Measurements from ENCODE around the gene PAPLN.

The PAPLN gene

GRCh38 chr14:73248108-73248868 lies 11.0 kb downstream of the PAPLN start:
- DNase-seq: no peak

- no peak for DNase-seq
Measured at GRCh38 chr14:73249108-73249507, 11.8 kb downstream of the PAPLN start.

GRCh38 chr14:73249564-73250316 lies 12.4 kb downstream of the PAPLN start:
- DNase-seq: no peak

GRCh38 chr14:73250317-73250713 lies 13.0 kb downstream of the PAPLN start:
- DNase-seq: no peak

GRCh38 chr14:73250781-73251500 lies 13.6 kb downstream of the PAPLN start:
- no peak for DNase-seq

GRCh38 chr14:73251516-73252215 lies 14.4 kb downstream of the PAPLN start:
- DNase-seq: no peak

- no peak for DNase-seq
Measured at GRCh38 chr14:73252491-73253322, 15.4 kb downstream of the PAPLN start.

- no peak for DNase-seq
Measured at GRCh38 chr14:73253323-73253610, 16.0 kb downstream of the PAPLN start.

- DNase-seq: no peak
Measured at GRCh38 chr14:73253721-73254120, 16.4 kb downstream of the PAPLN start.

- DNase-seq: no peak
Measured at GRCh38 chr14:73254247-73255004, 17.1 kb downstream of the PAPLN start.

GRCh38 chr14:73255005-73255400 lies 17.7 kb downstream of the PAPLN start:
- no peak for DNase-seq

- no peak for DNase-seq
Measured at GRCh38 chr14:73255693-73256225, 18.5 kb downstream of the PAPLN start.

GRCh38 chr14:73258076-73258475 lies 20.8 kb downstream of the PAPLN start:
- DNase-seq: no peak

GRCh38 chr14:73258845-73259611 lies 21.7 kb downstream of the PAPLN start:
- no peak for DNase-seq

GRCh38 chr14:73259837-73260236 lies 22.5 kb downstream of the PAPLN start:
- DNase-seq: no peak

- no peak for DNase-seq
Measured at GRCh38 chr14:73260574-73260973, 23.3 kb downstream of the PAPLN start.

- DNase-seq: no peak
Measured at GRCh38 chr14:73261075-73261474, 23.8 kb downstream of the PAPLN start.

GRCh38 chr14:73261520-73262426 lies 24.5 kb downstream of the PAPLN start:
- no peak for DNase-seq

GRCh38 chr14:73262427-73263183 lies 25.3 kb downstream of the PAPLN start:
- no peak for DNase-seq

Data from NCI-H2227 treated with DMSO at 0.1 percent for 48 hours (cell line).